ENCODE results near the gene SOX13. TPM values are rescaled to one million over a fixed set of nuclear protein-coding genes. Genes with fewer than 3 reads are reported as not detected.

Gene SOX13
- total and polyA plus RNA-seq, 3 donors from 2014 or later: 17.8 to 33.4 (median 29.1) TPM

DNA sequence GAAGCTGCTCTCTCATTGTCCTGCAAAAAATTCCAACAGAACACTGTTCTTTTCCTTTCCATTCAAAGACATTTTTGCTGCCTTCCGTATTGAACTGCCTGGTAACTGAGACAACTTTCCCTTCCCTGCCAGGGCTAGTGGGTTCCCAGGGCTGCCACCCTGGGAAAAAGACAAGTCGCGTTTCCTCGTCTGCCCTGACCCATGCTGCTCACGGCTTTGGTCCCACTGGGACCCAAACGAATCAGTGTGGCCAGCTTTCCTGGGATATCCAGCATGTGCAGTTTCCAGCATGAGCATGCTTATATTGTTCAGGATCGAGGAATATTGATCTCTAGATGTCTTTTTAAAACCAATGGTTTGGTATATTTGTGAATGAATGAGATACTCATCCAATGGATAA lies 18.2 kb downstream of the SOX13 start:
- DNase-seq: no peak

DNA sequence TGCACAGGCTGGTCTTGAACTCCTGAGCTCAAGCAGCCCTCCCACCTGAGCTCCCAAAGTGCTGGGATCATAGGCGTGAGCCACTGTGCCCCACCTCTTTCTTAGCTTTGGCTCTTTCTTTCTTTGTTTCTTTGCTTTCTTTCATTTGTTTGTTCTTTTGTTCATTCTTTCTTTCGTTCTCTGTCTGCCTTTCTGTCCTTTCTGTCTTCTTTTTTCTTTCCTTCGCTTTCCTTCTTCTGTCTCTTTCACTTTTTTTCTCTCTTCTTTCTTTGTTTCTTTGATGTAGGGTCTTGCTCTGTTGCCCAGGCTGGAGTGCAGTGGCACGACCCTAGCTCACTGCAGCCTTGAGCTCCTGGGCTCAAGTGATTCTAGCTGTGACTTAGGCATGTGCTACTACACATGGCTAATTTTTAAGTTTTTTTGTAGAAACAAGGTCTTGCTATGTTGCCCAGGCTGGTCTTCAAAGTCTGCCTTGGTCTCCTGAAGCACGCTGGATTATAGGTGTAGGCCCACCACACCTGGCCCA lies 18.9 kb downstream of the SOX13 start:
- intact Hi-C loops (cut with DNase I; ENCODE audit: low total_unique reads): no loop called here
- 83 to 85% methylated on average over 5 of the region's 5 CpGs for WGBS, 2 donors
- Histone ChIP-seq H3K36me3 (ENCODE audit: low read depth, missing control alignments) (no peaks in the 10 kb centered on the region), H3K27ac (no peak overlapping the region), H3K27me3 (no peaks in the 10 kb centered on the region), H3K4me1 (peaks cover 57% of the 10 kb centered on the region), H3K9me3 (no peaks in the 10 kb centered on the region), H3K4me3 (no peak overlapping the region)
- DNase-seq: no peak
- TF ChIP-seq POLR2A (IDR thresholded peaks at IDR 0.05): no peak
- TF ChIP-seq CTCF (IDR thresholded peaks at IDR 0.05): no peak

More for the DNA sequence above, 18.2 kb downstream of the SOX13 start:
- TF ChIP-seq CTCF (IDR thresholded peaks at IDR 0.05): no peak
- TF ChIP-seq POLR2A (IDR thresholded peaks at IDR 0.05): no peak
- Histone ChIP-seq H3K27me3 (no peaks in the 10 kb centered on the region), H3K4me1 (peaks cover 57% of the 10 kb centered on the region), H3K27ac (peak overlapping the region in 1 of 2 donors; percentile 91), H3K4me3 (no peak overlapping the region), H3K9me3 (no peaks in the 10 kb centered on the region), H3K36me3 (ENCODE audit: low read depth, missing control alignments) (no peaks in the 10 kb centered on the region)
- WGBS, 2 donors: 60 to 63% methylated on average over 7 of the region's 7 CpGs
- intact Hi-C loops (cut with DNase I; ENCODE audit: low total_unique reads): no loop called here

DNA sequence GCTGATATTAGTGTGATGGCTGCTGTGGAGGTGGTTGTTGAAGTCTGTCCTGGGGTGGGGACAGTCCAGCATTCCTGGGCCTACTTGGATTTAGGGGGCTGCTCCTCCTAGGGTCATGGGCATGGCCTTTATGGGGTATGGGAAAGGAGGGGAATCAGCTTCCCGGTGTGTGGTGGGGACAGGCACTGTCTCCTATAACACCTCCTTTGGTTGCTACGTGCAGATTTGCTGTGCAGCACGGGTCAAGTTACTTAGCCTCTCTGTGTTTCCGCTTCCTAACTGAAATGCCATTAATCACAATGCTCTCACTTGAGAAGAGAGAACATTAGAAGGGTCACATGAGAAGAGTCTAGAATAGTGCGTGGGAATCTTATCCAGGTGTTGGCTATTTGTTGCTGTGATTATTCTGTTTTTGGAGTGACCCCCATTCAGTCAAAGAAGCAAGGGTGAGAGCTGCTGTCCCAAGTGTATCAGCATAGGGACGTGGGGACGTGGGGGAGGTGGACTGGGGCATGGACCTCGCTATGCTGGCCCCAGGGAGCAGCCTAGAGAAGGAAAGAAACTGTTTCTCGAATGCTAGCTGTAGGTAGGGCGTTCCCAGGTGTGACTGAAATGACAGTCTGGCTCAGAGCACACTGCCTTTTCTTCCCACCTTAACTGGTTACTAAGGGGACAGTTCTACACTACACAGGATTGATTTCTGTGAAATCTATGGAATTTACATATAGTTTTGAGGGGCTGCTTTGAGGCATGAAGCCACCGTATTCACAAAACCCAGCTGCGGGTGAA lies 19.9 kb downstream of the SOX13 start:
- intact Hi-C loops (cut with DNase I; ENCODE audit: low total_unique reads): no loop called here
- Histone ChIP-seq H3K36me3 (ENCODE audit: low read depth, missing control alignments) (no peaks in the 10 kb centered on the region), H3K27me3 (no peaks in the 10 kb centered on the region), H3K4me3 (no peak overlapping the region), H3K27ac (no peak overlapping the region), H3K4me1 (peaks cover 47% of the 10 kb centered on the region), H3K9me3 (no peaks in the 10 kb centered on the region)
- no peak for DNase-seq
- no peak for TF ChIP-seq CTCF (IDR thresholded peaks at IDR 0.05)
- no peak for TF ChIP-seq POLR2A (IDR thresholded peaks at IDR 0.05)
- 69 to 74% methylated on average over 12 of the region's 12 CpGs for WGBS, 2 donors

DNA sequence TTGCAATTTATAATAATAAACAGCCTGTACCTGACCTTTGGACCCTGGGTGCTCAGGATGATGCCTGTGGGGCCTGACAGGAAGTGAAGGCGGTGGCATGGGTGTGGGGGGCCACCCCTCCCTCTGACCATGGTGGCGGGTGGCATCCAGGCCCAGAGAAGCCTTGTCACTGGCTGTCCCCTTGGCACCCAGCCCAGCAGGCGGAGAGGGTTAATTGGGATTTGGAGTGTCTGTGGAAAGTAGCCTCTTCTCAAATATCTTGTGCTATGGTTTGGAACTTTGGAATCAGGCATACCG lies 20.5 kb downstream of the SOX13 start:
- intact Hi-C loops (cut with DNase I; ENCODE audit: low total_unique reads): no loop called here
- 64 to 80% methylated on average over 1 to 4 of the region's 4 CpGs for WGBS, 2 donors
- Histone ChIP-seq H3K4me3 (no peak overlapping the region), H3K9me3 (no peaks in the 10 kb centered on the region), H3K4me1 (peaks cover 43% of the 10 kb centered on the region), H3K27ac (peak overlapping the region in 1 of 2 donors; percentile 24), H3K27me3 (no peaks in the 10 kb centered on the region), H3K36me3 (ENCODE audit: low read depth, missing control alignments) (no peaks in the 10 kb centered on the region)
- DNase-seq: no peak
- TF ChIP-seq POLR2A (IDR thresholded peaks at IDR 0.05) (no peak), CTCF (IDR thresholded peaks at IDR 0.05) (no peak)

DNA sequence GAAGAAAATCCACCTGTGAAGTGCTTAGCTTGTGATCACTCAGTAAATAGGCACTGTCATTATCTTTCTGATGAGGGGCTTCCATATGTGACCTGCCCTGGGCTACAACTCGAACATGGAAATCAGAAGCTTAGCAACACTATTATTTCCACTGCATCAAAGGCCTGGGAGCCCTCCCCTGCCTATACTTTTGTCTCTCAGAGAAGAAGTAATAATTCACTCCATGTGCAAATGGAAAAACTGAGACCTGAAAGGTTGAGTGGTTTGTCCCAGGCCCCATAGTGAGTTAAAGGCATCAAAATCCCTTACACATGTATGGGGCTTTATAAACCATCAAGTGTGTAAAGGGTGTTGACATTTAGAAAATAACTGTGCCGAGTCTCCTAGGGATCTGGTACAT lies 20.9 kb downstream of the SOX13 start:
- peak overlapping the region in 1 of 2 donors; percentile 24 for H3K27ac ChIP-seq
- intact Hi-C loops (cut with DNase I; ENCODE audit: low total_unique reads): no loop called here
- no peaks in the 10 kb centered on the region for H3K27me3 ChIP-seq
- no peak overlapping the region for H3K4me3 ChIP-seq
- no peak for DNase-seq
- H3K36me3 ChIP-seq (ENCODE audit: low read depth, missing control alignments): no peaks in the 10 kb centered on the region
- 72 to 73% methylated on average over 2 of the region's 2 CpGs for WGBS, 2 donors
- TF ChIP-seq CTCF (IDR thresholded peaks at IDR 0.05): no peak
- TF ChIP-seq POLR2A (IDR thresholded peaks at IDR 0.05): no peak
- H3K9me3 ChIP-seq: no peaks in the 10 kb centered on the region
- H3K4me1 ChIP-seq: peaks cover 40% of the 10 kb centered on the region
